Neural cell (in vitro differentiated cells): Measurements from ENCODE around the gene SFMBT1. TPM values are rescaled to one million over a fixed set of nuclear protein-coding genes. Genes with fewer than 3 reads are reported as not detected.

Experiments used
- H2AFZ ChIP-seq: fragments of 200-600, 300-800 bp; sonication (generic), shearing (Covaris generic); 2 replicates; pipeline ENCODE4 v1.6.0; 2014; ENCODE audit warnings: low read depth, mild to moderate bottlenecking, antibody characterized with exemption, low read length, moderate library complexity
- H3F3A ChIP-seq: fragments of 200-600 bp; shearing (Covaris generic); 2 replicates; pipeline ENCODE4 v1.6.1; 2016; ENCODE audit warnings: mild to moderate bottlenecking, moderate library complexity, mixed read lengths, antibody characterized with exemption, low read length; ENCODE audit not compliant: insufficient read depth, poor library complexity, severe bottlenecking
- H3K27ac ChIP-seq: fragments of 200-600, 300-800 bp; sonication (generic), shearing (Covaris generic); 2 replicates; pipeline ENCODE4 v1.5.1; 2014; ENCODE audit warnings: mild to moderate bottlenecking, low read length, moderate library complexity
- H3K27me3 ChIP-seq: fragments of 300-800, 200-600 bp; sonication (generic), shearing (Covaris generic); 2 replicates; pipeline ENCODE4 v1.6.0; 2014; ENCODE audit warnings: mild to moderate bottlenecking, low read depth, low read length, moderate library complexity; ENCODE audit not compliant: insufficient read depth
- H3K36me3 ChIP-seq: fragments of 300-800, 200-600 bp; sonication (generic), shearing (Covaris generic); 2 replicates; pipeline ENCODE4 v1.5.1; 2014; ENCODE audit warnings: mild to moderate bottlenecking, antibody characterized with exemption, low read length, moderate library complexity; ENCODE audit not compliant: insufficient read depth
- H3K4me2 ChIP-seq: fragments of 300-800, 200-600 bp; sonication (generic), shearing (Covaris generic); 2 replicates; pipeline ENCODE4 v1.6.0; 2014; ENCODE audit warnings: mild to moderate bottlenecking, low read length
- H3K4me3 ChIP-seq: fragments of 300-800, 200-600 bp; sonication (generic), shearing (Covaris generic); 2 replicates; pipeline ENCODE4 v1.5.1; 2014; ENCODE audit warnings: mild to moderate bottlenecking, low read length, moderate library complexity
- H3K79me2 ChIP-seq: fragments of 200-600 bp; shearing (Covaris generic); replicated peaks from 2 replicates; pipeline ENCODE4 v1.6.0; 2014; ENCODE audit warnings: mild to moderate bottlenecking, low read length, moderate library complexity; ENCODE audit not compliant: insufficient read depth
- H3K9ac ChIP-seq: fragments of 300-800, 200-600 bp; sonication (generic), shearing (Covaris generic); 2 replicates; pipeline ENCODE4 v1.6.1; 2016; ENCODE audit warnings: mild to moderate bottlenecking, low read length, mixed read lengths
- H3K9me2 ChIP-seq: fragments of 200-600 bp; shearing (Covaris generic); 2 replicates; pipeline ENCODE4 v1.6.1; 2016; ENCODE audit warnings: mild to moderate bottlenecking, low read length, mixed read lengths; ENCODE audit not compliant: insufficient read depth
- H3K9me3 ChIP-seq: fragments of 200-600, 300-800 bp; sonication (generic), shearing (Covaris generic); 2 replicates; pipeline ENCODE4 v1.6.1; 2016; ENCODE audit warnings: mild to moderate bottlenecking, mixed run types, low read length, moderate library complexity, mixed read lengths
- H4K20me1 ChIP-seq: fragments of 200-600 bp; shearing (Covaris generic); 2 replicates; pipeline ENCODE4 v1.6.1; 2016; ENCODE audit warnings: mild to moderate bottlenecking, mixed run types; ENCODE audit not compliant: insufficient read depth
- EP300 ChIP-seq: fragments of 450-650 bp; conservative IDR thresholded peaks from 2 replicates; pipeline ENCODE4 v1.6.1; 2014; ENCODE audit warnings: antibody characterized with exemption, mild to moderate bottlenecking, moderate library complexity; ENCODE audit not compliant: poor library complexity, severe bottlenecking
- EZH2 ChIP-seq: fragments of 200-600, 300-800 bp; shearing (Covaris generic), sonication (generic); IDR thresholded peaks from 2 replicates; pipeline ENCODE4 v1.6.1; 2014; ENCODE audit warnings: antibody characterized with exemption, low read length, borderline replicate concordance, mild to moderate bottlenecking; ENCODE audit not compliant: insufficient read depth, poor library complexity, severe bottlenecking
- MXI1 ChIP-seq: fragments of 450-650 bp; conservative IDR thresholded peaks from 2 replicates; pipeline ENCODE4 v1.6.1; 2014; ENCODE audit warnings: antibody characterized with exemption, mild to moderate bottlenecking; ENCODE audit not compliant: poor library complexity, severe bottlenecking
- POLR2AphosphoS5 ChIP-seq: IDR thresholded peaks from 2 replicates; pipeline ENCODE4 v1.6.1; 2012
- RAD21 ChIP-seq: fragments of 450-650 bp; conservative IDR thresholded peaks from 2 replicates; pipeline ENCODE4 v1.6.1; 2014; ENCODE audit warnings: antibody characterized with exemption, mild to moderate bottlenecking, moderate library complexity
- SMC3 ChIP-seq: fragments of 450-650 bp; conservative IDR thresholded peaks from 2 replicates; pipeline ENCODE4 v1.6.1; 2014; ENCODE audit warnings: antibody characterized with exemption, mild to moderate bottlenecking, moderate library complexity; ENCODE audit not compliant: poor library complexity
- TAF1 ChIP-seq: IDR thresholded peaks from 2 replicates; pipeline ENCODE4 v1.6.1; 2012; ENCODE audit warnings: low read depth
- polyA plus RNA-seq: library from polyadenylated mRNA; depleted of rRNA; stranded (reverse); fragments of >200 nt; gene quantifications from 2 replicates; pipeline ENCODE4 v1.2.3, GENCODE V29; 2014
- TF ChIP-seq, protein P1 (sequence below): fragments of 450-650 bp; IDR thresholded peaks from 2 replicates; pipeline ENCODE4 v1.5.1; 2014; ENCODE audit warnings: antibody characterized with exemption, mild to moderate bottlenecking, moderate library complexity; ENCODE audit not compliant: poor library complexity, severe bottlenecking
- TF ChIP-seq, protein P2 (sequence below): IDR thresholded peaks from 2 replicates; pipeline ENCODE4 v1.6.1; 2012; ENCODE audit warnings: borderline replicate concordance

SFMBT1 gene
- polyA plus RNA-seq, 1 donor from 2014 or later, result 17.3 TPM

DNA sequence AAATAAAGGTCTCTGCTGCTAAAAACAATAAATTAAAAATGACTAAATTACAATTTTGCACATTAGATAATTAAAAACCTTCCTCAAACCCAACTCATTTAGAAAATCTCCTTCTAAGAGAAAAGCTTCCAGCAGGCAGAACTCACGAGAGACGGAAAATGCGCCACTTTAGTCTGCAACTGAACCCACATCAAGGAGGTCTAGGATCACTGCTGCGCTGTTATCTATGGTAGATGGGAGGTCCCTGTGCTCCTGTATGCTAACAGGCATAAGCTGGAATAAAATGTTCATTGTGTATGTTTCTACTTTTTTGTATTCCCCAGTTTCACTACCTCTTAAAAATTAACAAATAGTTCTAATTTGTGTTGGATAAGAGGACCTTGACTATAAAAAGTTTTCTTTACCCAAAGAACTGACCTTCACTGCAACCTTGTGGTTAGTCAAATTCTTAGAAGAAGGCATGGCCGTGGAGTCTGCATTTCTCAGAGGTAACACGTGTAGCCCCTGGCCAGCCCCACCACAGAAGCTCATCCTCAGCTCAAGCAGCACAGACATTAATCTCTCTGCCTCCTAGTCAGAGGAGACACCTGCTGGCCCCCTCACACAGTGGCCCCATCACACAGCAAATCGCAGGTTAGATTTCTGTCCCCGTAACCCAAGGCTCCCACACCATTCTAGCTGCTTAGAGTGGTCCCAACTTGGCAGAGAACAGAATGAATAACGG is 170.8 kb downstream of the SFMBT1 start:
- Histone ChIP-seq H3K27me3 (no peaks in the 10 kb centered on the region), H2AFZ (no peak overlapping the region), H3K36me3 (no peaks in the 10 kb centered on the region), H3F3A (no peaks in the 10 kb centered on the region), H4K20me1 (no peaks in the 10 kb centered on the region), H3K9ac (no peak overlapping the region), H3K27ac (no peak overlapping the region), H3K79me2 (no peaks in the 10 kb centered on the region), H3K9me3 (no peaks in the 10 kb centered on the region), H3K4me3 (no peak overlapping the region), H3K9me2 (no peaks in the 10 kb centered on the region), H3K4me2 (no peak overlapping the region)
- TF ChIP-seq EZH2 (no peak), POLR2AphosphoS5 (no peak)

DNA sequence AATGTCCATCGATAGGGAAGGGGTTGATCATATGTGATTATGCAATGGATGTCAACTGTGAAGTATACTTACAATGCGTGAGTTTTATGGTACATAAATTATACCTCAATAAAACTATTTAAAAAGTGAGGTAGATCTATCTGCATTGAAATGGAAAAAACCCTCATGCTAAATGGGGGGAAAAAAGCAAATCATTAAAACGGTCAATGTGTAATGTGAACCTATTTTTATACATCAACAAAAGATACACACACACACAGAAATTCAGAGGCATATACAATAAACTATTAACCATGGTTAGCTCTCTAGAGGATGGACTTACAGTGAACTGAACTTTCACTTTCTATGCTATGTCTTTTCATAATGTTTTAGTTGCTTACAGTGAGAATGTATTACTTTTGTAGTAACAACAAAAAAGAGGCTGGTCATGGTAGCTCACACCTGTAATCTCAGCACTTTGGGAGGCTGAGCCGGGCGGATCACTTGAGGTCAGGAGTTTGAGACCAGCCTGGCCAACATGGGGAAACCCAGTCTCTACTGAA is 171.6 kb downstream of the SFMBT1 start:
- Histone ChIP-seq H4K20me1 (no peaks in the 10 kb centered on the region), H3F3A (no peaks in the 10 kb centered on the region), H3K9me2 (no peaks in the 10 kb centered on the region), H3K9ac (no peak overlapping the region), H3K4me3 (no peak overlapping the region), H2AFZ (no peak overlapping the region), H3K36me3 (no peaks in the 10 kb centered on the region), H3K27ac (no peak overlapping the region), H3K27me3 (no peaks in the 10 kb centered on the region), H3K4me2 (no peak overlapping the region), H3K79me2 (no peaks in the 10 kb centered on the region), H3K9me3 (no peaks in the 10 kb centered on the region)
- TF ChIP-seq SMC3, result no peak

DNA sequence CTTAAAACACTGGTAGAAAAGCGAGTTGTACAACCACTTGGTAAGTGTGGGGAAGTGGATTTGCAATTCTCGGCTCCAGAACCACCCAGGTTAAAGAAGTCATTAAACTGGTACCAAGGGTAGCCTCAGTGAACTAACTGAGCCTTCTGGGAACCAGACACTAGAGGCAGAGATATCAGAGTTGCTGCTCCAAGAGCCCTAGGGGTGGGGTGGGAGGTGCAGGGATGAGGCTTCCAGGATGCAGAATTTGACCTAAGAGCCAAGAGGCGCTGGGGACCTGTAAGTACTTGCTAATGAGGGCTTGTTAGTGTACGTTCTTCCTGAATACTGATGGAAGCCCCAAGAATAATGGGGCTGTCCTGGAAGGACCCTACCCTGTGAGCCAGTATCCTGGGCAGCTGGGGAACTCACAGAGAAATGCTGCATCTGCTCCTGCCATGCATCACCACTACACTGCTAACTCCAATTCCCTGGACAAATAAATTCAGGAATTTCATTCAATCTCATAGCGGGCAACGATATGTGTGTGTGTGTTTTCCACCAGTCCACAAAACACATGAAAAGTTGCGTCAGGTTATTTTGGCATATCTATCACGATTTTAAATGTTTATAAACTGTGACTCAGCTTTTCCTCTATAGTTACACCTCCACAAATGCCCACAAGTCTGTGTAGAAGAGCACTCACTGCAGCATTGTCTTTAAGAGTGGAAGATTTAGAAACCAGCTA is 172.3 kb downstream of the SFMBT1 start:
- Histone ChIP-seq H3K36me3 (no peaks in the 10 kb centered on the region), H3K79me2 (no peaks in the 10 kb centered on the region), H3K4me2 (no peak overlapping the region), H4K20me1 (no peaks in the 10 kb centered on the region), H3K9me2 (no peaks in the 10 kb centered on the region), H3K9ac (no peak overlapping the region), H3F3A (no peaks in the 10 kb centered on the region), H3K9me3 (no peaks in the 10 kb centered on the region), H3K4me3 (no peak overlapping the region), H2AFZ (no peak overlapping the region), H3K27me3 (no peaks in the 10 kb centered on the region), H3K27ac (no peak overlapping the region)
- TF ChIP-seq, protein P1, sequence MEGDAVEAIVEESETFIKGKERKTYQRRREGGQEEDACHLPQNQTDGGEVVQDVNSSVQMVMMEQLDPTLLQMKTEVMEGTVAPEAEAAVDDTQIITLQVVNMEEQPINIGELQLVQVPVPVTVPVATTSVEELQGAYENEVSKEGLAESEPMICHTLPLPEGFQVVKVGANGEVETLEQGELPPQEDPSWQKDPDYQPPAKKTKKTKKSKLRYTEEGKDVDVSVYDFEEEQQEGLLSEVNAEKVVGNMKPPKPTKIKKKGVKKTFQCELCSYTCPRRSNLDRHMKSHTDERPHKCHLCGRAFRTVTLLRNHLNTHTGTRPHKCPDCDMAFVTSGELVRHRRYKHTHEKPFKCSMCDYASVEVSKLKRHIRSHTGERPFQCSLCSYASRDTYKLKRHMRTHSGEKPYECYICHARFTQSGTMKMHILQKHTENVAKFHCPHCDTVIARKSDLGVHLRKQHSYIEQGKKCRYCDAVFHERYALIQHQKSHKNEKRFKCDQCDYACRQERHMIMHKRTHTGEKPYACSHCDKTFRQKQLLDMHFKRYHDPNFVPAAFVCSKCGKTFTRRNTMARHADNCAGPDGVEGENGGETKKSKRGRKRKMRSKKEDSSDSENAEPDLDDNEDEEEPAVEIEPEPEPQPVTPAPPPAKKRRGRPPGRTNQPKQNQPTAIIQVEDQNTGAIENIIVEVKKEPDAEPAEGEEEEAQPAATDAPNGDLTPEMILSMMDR, result no peak
- TF ChIP-seq, protein P2, sequence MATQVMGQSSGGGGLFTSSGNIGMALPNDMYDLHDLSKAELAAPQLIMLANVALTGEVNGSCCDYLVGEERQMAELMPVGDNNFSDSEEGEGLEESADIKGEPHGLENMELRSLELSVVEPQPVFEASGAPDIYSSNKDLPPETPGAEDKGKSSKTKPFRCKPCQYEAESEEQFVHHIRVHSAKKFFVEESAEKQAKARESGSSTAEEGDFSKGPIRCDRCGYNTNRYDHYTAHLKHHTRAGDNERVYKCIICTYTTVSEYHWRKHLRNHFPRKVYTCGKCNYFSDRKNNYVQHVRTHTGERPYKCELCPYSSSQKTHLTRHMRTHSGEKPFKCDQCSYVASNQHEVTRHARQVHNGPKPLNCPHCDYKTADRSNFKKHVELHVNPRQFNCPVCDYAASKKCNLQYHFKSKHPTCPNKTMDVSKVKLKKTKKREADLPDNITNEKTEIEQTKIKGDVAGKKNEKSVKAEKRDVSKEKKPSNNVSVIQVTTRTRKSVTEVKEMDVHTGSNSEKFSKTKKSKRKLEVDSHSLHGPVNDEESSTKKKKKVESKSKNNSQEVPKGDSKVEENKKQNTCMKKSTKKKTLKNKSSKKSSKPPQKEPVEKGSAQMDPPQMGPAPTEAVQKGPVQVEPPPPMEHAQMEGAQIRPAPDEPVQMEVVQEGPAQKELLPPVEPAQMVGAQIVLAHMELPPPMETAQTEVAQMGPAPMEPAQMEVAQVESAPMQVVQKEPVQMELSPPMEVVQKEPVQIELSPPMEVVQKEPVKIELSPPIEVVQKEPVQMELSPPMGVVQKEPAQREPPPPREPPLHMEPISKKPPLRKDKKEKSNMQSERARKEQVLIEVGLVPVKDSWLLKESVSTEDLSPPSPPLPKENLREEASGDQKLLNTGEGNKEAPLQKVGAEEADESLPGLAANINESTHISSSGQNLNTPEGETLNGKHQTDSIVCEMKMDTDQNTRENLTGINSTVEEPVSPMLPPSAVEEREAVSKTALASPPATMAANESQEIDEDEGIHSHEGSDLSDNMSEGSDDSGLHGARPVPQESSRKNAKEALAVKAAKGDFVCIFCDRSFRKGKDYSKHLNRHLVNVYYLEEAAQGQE, result no peak
- no peak for TF ChIP-seq MXI1
- TF ChIP-seq POLR2AphosphoS5, result no peak
- no peak for TF ChIP-seq TAF1
- TF ChIP-seq EP300, result no peak
- TF ChIP-seq SMC3, result no peak
- TF ChIP-seq EZH2, result no peak
- TF ChIP-seq RAD21, result no peak
